ENCODE data around the gene ZNF536. TPM values are rescaled to one million over a fixed set of nuclear protein-coding genes. Genes with fewer than 3 reads are reported as not detected.

Gene ZNF536
- total and polyA plus RNA-seq, 2 donors (not counting 1 experiment from before 2014, with no cell fraction given) = not detected

- H3K9ac ChIP-seq (ENCODE audit: low read length) = no peak overlapping the region
- ChIA-PET POLR2A (no interaction called here), CTCF (no interaction called here)
- ATAC-seq (ENCODE audit: low read depth) = no peak
- Mint-ChIP-seq H3K4me1 (no peaks in the 10 kb centered on the region), H3K4me3 (no peak overlapping the region), H3K27me3 (no peaks in the 10 kb centered on the region), H3K27ac (no peak overlapping the region), H3K9me3 (ENCODE audit: insufficient read depth) (no peaks in the 10 kb centered on the region)
- intact Hi-C loops (cut with micrococcal nuclease) = no loop called here
- H4K20me1 ChIP-seq (ENCODE audit: control insufficient read depth, insufficient read depth, low read length, poor library complexity, severe bottlenecking) = no peaks in the 10 kb centered on the region
- no peaks in the 10 kb centered on the region for H3K4me1 ChIP-seq (ENCODE audit: control insufficient read depth in 2 of 2, insufficient read depth in 2 of 2, low read length in 2 of 2)
- peaks cover 0 to 16% (median 0%) of the 10 kb centered on the region in 3 donors for H3K9me3 ChIP-seq (ENCODE audit: control extremely low read depth in 1 of 3, control insufficient read depth in 2 of 3, insufficient read depth in 1 of 3, low read length in 2 of 3)
- H3K27me3 ChIP-seq (replicated peaks in 1 of 4; ENCODE audit: control extremely low read depth in 1 of 4, control insufficient read depth in 3 of 4, insufficient read depth in 4 of 4, low read length in 3 of 4) = no peaks in the 10 kb centered on the region
- DNase-seq = no peak
- H3K4me3 ChIP-seq (ENCODE audit: control extremely low read depth in 1 of 5, extremely low read depth in 1 of 5, insufficient read depth in 1 of 5, low read depth in 2 of 5, low read length in 4 of 5) = no peak overlapping the region
- no peak overlapping the region for H3K4me2 ChIP-seq (replicated peaks; ENCODE audit: low read depth, low read length, poor library complexity, severe bottlenecking)
- TF ChIP-seq CTCF (IDR thresholded peaks at IDR 0.05) (no peak), EZH2 (IDR thresholded peaks at IDR 0.05; ENCODE audit: borderline replicate concordance, insufficient read depth, low read depth, low read length, poor library complexity, severe bottlenecking) (no peak)
- H2AFZ ChIP-seq (ENCODE audit: insufficient read depth, low read depth, low read length, poor library complexity, severe bottlenecking) = no peak overlapping the region
- WGBS (ENCODE audit: insufficient coverage) = 60% methylated on average over 1 of the region's 4 CpGs
- no peak overlapping the region for H3K27ac ChIP-seq (ENCODE audit: low read length in 2 of 2)
- no peaks in the 10 kb centered on the region for H3K79me2 ChIP-seq (ENCODE audit: control insufficient read depth, insufficient read depth, low read length)
- no peaks in the 10 kb centered on the region for H3K36me3 ChIP-seq (replicated peaks in 1 of 2; ENCODE audit: control extremely low read depth in 1 of 2, control insufficient read depth in 1 of 2, extremely low read depth in 1 of 2, insufficient read depth in 2 of 2, low read length in 1 of 2)
Observed at GRCh38 chr19:30557212-30557611, 185.0 kb downstream of the ZNF536 start.

- H3K4me3 Mint-ChIP-seq = no peak overlapping the region
- CTCF ChIA-PET = no interaction called here
- TF ChIP-seq CTCF (IDR thresholded peaks at IDR 0.05) = no peak
- TF ChIP-seq EZH2 (IDR thresholded peaks at IDR 0.05; ENCODE audit: borderline replicate concordance, insufficient read depth, low read depth, low read length, poor library complexity, severe bottlenecking) = no peak
- intact Hi-C loops (cut with micrococcal nuclease) = no loop called here
- DNase-seq = no peak
- Histone ChIP-seq H2AFZ (ENCODE audit: insufficient read depth, low read depth, low read length, poor library complexity, severe bottlenecking) (no peak overlapping the region), H3K79me2 (ENCODE audit: control insufficient read depth, insufficient read depth, low read length) (no peaks in the 10 kb centered on the region), H3K27ac (ENCODE audit: low read length in 2 of 2) (no peak overlapping the region), H3K9ac (ENCODE audit: low read length) (no peak overlapping the region), H4K20me1 (ENCODE audit: control insufficient read depth, insufficient read depth, low read length, poor library complexity, severe bottlenecking) (no peaks in the 10 kb centered on the region), H3K4me1 (ENCODE audit: control insufficient read depth in 2 of 2, insufficient read depth in 2 of 2, low read length in 2 of 2) (no peaks in the 10 kb centered on the region), H3K4me2 (replicated peaks; ENCODE audit: low read depth, low read length, poor library complexity, severe bottlenecking) (no peak overlapping the region), H3K4me3 (ENCODE audit: control extremely low read depth in 1 of 5, extremely low read depth in 1 of 5, insufficient read depth in 1 of 5, low read depth in 2 of 5, low read length in 4 of 5) (no peak overlapping the region), H3K36me3 (replicated peaks in 1 of 2; ENCODE audit: control extremely low read depth in 1 of 2, control insufficient read depth in 1 of 2, extremely low read depth in 1 of 2, insufficient read depth in 2 of 2, low read length in 1 of 2) (no peaks in the 10 kb centered on the region), H3K9me3 (ENCODE audit: control extremely low read depth in 1 of 3, control insufficient read depth in 2 of 3, insufficient read depth in 1 of 3, low read length in 2 of 3) (peaks cover 0 to 16% (median 0%) of the 10 kb centered on the region in 3 donors), H3K27me3 (replicated peaks in 1 of 4; ENCODE audit: control extremely low read depth in 1 of 4, control insufficient read depth in 3 of 4, insufficient read depth in 4 of 4, low read length in 3 of 4) (no peaks in the 10 kb centered on the region)
- no peaks in the 10 kb centered on the region for H3K27me3 Mint-ChIP-seq
- H3K27ac Mint-ChIP-seq = no peak overlapping the region
- WGBS (ENCODE audit: insufficient coverage) = 100% methylated on average over 7 of the region's 13 CpGs
- no peak for ATAC-seq (ENCODE audit: low read depth)
- no peaks in the 10 kb centered on the region for H3K4me1 Mint-ChIP-seq
- POLR2A ChIA-PET = no interaction called here
- no peaks in the 10 kb centered on the region for H3K9me3 Mint-ChIP-seq (ENCODE audit: insufficient read depth)
Observed at GRCh38 chr19:30557927-30558557, 185.9 kb downstream of the ZNF536 start.

Data from B cell (primary cell).